Aorta (tissue), 5 donors: Measurements from ENCODE around the gene PCGF2. TPM values are rescaled to one million over a fixed set of nuclear protein-coding genes. Genes with fewer than 3 reads are reported as not detected.

Experiments used
- ATAC-seq: fragments of 200-7000 bp; cut with Tn5 transposase; one replicate; pipeline ENCODE4 v1.9.1; 2022; ENCODE audit warnings: moderate library complexity; ENCODE audit not compliant: low FRiP score
- DNase-seq, 2 donors: peaks; one replicate each; pipeline ENCODE4 v3.0.0-alpha.2; 2020
- H3K27ac ChIP-seq, 2 donors: one replicate each; pipeline ENCODE4 v1.5.1; 2013; ENCODE audit warnings: low read length in 2 of 2, mild to moderate bottlenecking in 2 of 2, moderate library complexity in 2 of 2, control low read depth in 1 of 2, inconsistent platforms in 1 of 2, low read depth in 1 of 2
- H3K27me3 ChIP-seq, 2 donors: one replicate each; pipeline ENCODE4 v1.6.1; 2013; ENCODE audit warnings: control low read depth in 1 of 2, low read length in 1 of 2, mild to moderate bottlenecking in 1 of 2, moderate library complexity in 1 of 2; ENCODE audit not compliant: insufficient read depth in 2 of 2, control insufficient read depth in 1 of 2
- H3K36me3 ChIP-seq, 2 donors: one replicate each; pipeline ENCODE4 v1.6.1; 2013; ENCODE audit warnings: control low read depth in 1 of 2, low read length in 1 of 2, mild to moderate bottlenecking in 1 of 2; ENCODE audit not compliant: insufficient read depth in 2 of 2, control insufficient read depth in 1 of 2
- H3K4me1 ChIP-seq, 2 donors: one replicate each; pipeline ENCODE4 v1.6.1; 2013; ENCODE audit warnings: low read length in 2 of 2, control low read depth in 1 of 2, mild to moderate bottlenecking in 1 of 2, moderate library complexity in 1 of 2; ENCODE audit not compliant: insufficient read depth in 2 of 2, control insufficient read depth in 1 of 2
- H3K4me3 ChIP-seq, 2 donors: one replicate each; pipeline ENCODE4 v1.5.1; 2013; ENCODE audit warnings: low read length in 2 of 2, control low read depth in 1 of 2, mild to moderate bottlenecking in 1 of 2
- H3K9me3 ChIP-seq: one replicate; pipeline ENCODE4 v1.6.1; 2013; ENCODE audit warnings: mild to moderate bottlenecking, low read length; ENCODE audit not compliant: control insufficient read depth
- WGBS, 2 donors: extraction: QIAGEN DNeasy Blood & Tissue Kit; methylation state at CpG; one replicate each; pipeline ENCODE4 v1.1.7; 2013; 5-methylcytosine and 5-hydroxymethylcytosine counted together
- intact Hi-C, 2 donors: fragments of 100-400 bp; cut with DNase I; formaldehyde crosslinking; loops; one replicate each; pipeline versions ENCODE4 v1.14.2 to v1.15.0; 2022
- polyA plus RNA-seq, 2 donors: library from polyadenylated mRNA; stranded (reverse); fragments of 200-250 nt; gene quantifications; one replicate each; pipeline ENCODE4 v1.2.3, GENCODE V29; 2013
- total RNA-seq, 2 donors: library from RNA; stranded (reverse); fragmentation: NEBNext Ultra II Directional; extraction: Animal tissue kit (Norgen Biotek cat#: 25700); gene quantifications; one replicate each; pipeline ENCODE4 v1.2.1, GENCODE V29; 2021
- donor health status: healthy with polysubstance abuse.
- donor health status: Bipolar disorder and iron deficiency.
- donor health status: DM: no; HTN: no; CAD: no.
- donor health status: DM: no; HTN: no; CAD: no.
- donor health status: DM: yes; HTN: yes; CAD: no.

The PCGF2 gene
- total and polyA plus RNA-seq, 4 donors, result 32.8 to 75.5 (median 47.3) TPM

GRCh38 chr17:38742411-38743308 is 5.5 kb downstream of the PCGF2 start:
- H3K9me3 ChIP-seq, result no peaks in the 10 kb centered on the region
- peaks cover 0 to 2% of the 10 kb centered on the region in 2 donors for H3K4me1 ChIP-seq
- 34 to 35% methylated on average over 22 of the region's 22 CpGs for WGBS, 2 donors
- peak in 1 of 2 donors; percentile 46 for DNase-seq
- H3K27me3 ChIP-seq, result no peaks in the 10 kb centered on the region
- no peak overlapping the region for H3K4me3 ChIP-seq
- peak overlapping the region in 1 of 2 donors; percentile 75 for H3K27ac ChIP-seq
- intact Hi-C loops, result no loop called here
- H3K36me3 ChIP-seq, result peaks cover 0 to 6% of the 10 kb centered on the region in 2 donors
- peak; percentile 67 for ATAC-seq

- Histone ChIP-seq H3K27ac (peak overlapping the region; percentile 19 to 75), H3K36me3 (peaks cover 0 to 6% of the 10 kb centered on the region in 2 donors), H3K27me3 (no peaks in the 10 kb centered on the region), H3K4me1 (peaks cover 0 to 2% of the 10 kb centered on the region in 2 donors), H3K9me3 (no peaks in the 10 kb centered on the region), H3K4me3 (no peak overlapping the region)
- 7 to 8% methylated on average over 7 of the region's 7 CpGs for WGBS, 2 donors
- DNase-seq, result peak in 1 of 2 donors; percentile 60
- intact Hi-C loops, result no loop called here
- ATAC-seq, result peak; percentile 34
These were observed 6.2 kb downstream of the PCGF2 start for GRCh38 chr17:38741921-38742410.

- no peak overlapping the region for H3K4me3 ChIP-seq
- intact Hi-C loops, result no loop called here
- no peak for ATAC-seq
- H3K36me3 ChIP-seq, result peaks cover 0 to 6% of the 10 kb centered on the region in 2 donors
- DNase-seq, result no peak
- peaks cover 0 to 2% of the 10 kb centered on the region in 2 donors for H3K4me1 ChIP-seq
- H3K27ac ChIP-seq, result no peak overlapping the region
- WGBS, 2 donors, result 29 to 37% methylated on average over 5 of the region's 5 CpGs
- H3K9me3 ChIP-seq, result no peaks in the 10 kb centered on the region
- no peaks in the 10 kb centered on the region for H3K27me3 ChIP-seq
These were observed 6.7 kb downstream of the PCGF2 start for GRCh38 chr17:38741461-38741860.

- Histone ChIP-seq H3K4me3 (no peak overlapping the region), H3K36me3 (peaks cover 0 to 6% of the 10 kb centered on the region in 2 donors), H3K27ac (peak overlapping the region in 1 of 2 donors; percentile 14), H3K9me3 (no peaks in the 10 kb centered on the region), H3K27me3 (no peaks in the 10 kb centered on the region), H3K4me1 (peaks cover 0 to 2% of the 10 kb centered on the region in 2 donors)
- ATAC-seq (no peak), DNase-seq (no peak)
- WGBS, 2 donors, result 52 to 57% methylated on average over 4 of the region's 4 CpGs
- intact Hi-C loops, result no loop called here
These were observed 7.3 kb downstream of the PCGF2 start for GRCh38 chr17:38740806-38741205.

GRCh38 chr17:38740044-38740443 is 8.1 kb downstream of the PCGF2 start:
- Histone ChIP-seq H3K27ac (no peak overlapping the region), H3K27me3 (no peaks in the 10 kb centered on the region), H3K4me3 (no peak overlapping the region), H3K36me3 (peaks cover 0 to 6% of the 10 kb centered on the region in 2 donors), H3K4me1 (peaks cover 0 to 2% of the 10 kb centered on the region in 2 donors), H3K9me3 (no peaks in the 10 kb centered on the region)
- DNase-seq (no peak), ATAC-seq (no peak)
- intact Hi-C loops, result no loop called here
- WGBS, 2 donors, result 86 to 88% methylated on average over 19 of the region's 19 CpGs

DNA sequence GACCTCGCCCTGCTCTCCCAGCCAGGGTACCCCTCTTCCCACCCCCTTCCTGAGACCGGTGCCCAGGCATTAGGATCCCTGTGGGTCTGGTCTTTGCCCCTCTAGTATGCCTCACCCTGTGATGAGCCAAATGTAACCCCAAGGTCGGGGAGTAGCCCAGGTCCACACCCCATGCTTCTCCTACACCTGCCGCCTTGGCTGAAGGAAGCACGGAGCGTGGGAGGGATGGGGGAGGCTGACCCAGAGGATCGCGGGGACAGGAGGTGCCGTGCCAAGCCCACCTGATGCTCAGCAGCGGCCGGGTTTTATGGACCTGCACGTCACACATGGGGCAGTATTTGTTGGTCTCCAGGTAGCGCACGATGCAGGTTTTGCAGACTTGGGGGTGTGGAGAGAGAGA is 8.8 kb downstream of the PCGF2 start:
- no peak overlapping the region for H3K27ac ChIP-seq
- H3K9me3 ChIP-seq, result no peaks in the 10 kb centered on the region
- H3K36me3 ChIP-seq, result peaks cover 0 to 6% of the 10 kb centered on the region in 2 donors
- H3K4me1 ChIP-seq, result peaks cover 0 to 2% of the 10 kb centered on the region in 2 donors
- no peak for ATAC-seq
- DNase-seq, result peak in 1 of 2 donors; percentile 42
- intact Hi-C loops, result loop anchor here in 1 of 2 donors (10.0 kb wide), 1 partner anchor 415 kb away; the partner anchor contains the start of gene PLXDC1
- no peak overlapping the region for H3K4me3 ChIP-seq
- no peaks in the 10 kb centered on the region for H3K27me3 ChIP-seq
- WGBS, 2 donors, result 77 to 84% methylated on average over 14 of the region's 14 CpGs

- H3K27me3 ChIP-seq, result no peaks in the 10 kb centered on the region
- no peaks in the 10 kb centered on the region for H3K9me3 ChIP-seq
- DNase-seq, result no peak
- WGBS, 2 donors, result 90 to 95% methylated on average over 16 of the region's 16 CpGs
- H3K36me3 ChIP-seq, result peaks cover 0 to 6% of the 10 kb centered on the region in 2 donors
- peaks cover 0 to 2% of the 10 kb centered on the region in 2 donors for H3K4me1 ChIP-seq
- no peak overlapping the region for H3K4me3 ChIP-seq
- no peak overlapping the region for H3K27ac ChIP-seq
- ATAC-seq, result no peak
- intact Hi-C loops, result loop anchor here in 1 of 2 donors (10.0 kb wide), 1 partner anchor 416 kb away; the partner anchor contains the start of gene PLXDC1
These were observed 9.4 kb downstream of the PCGF2 start for GRCh38 chr17:38738686-38739085.

- Histone ChIP-seq H3K9me3 (no peaks in the 10 kb centered on the region), H3K4me1 (peaks cover 0 to 2% of the 10 kb centered on the region in 2 donors), H3K36me3 (peaks cover 0 to 6% of the 10 kb centered on the region in 2 donors), H3K4me3 (no peak overlapping the region), H3K27ac (no peak overlapping the region), H3K27me3 (no peaks in the 10 kb centered on the region)
- ATAC-seq (no peak), DNase-seq (no peak)
- 83 to 84% methylated on average over 14 of the region's 14 CpGs for WGBS, 2 donors
- intact Hi-C loops, result loop anchor here in 1 of 2 donors (10.0 kb wide), 1 partner anchor 417 kb away; the partner anchor contains the start of gene PLXDC1
These were observed 10.0 kb downstream of the PCGF2 start for GRCh38 chr17:38738007-38738662.
